NCI-H1930 (cell line): ENCODE data around the gene PPP4R3B.
A peak's percentile ranks its signal among the peaks of the same experiment; 100 is the strongest.

ENCODE experiments used
- DNase-seq, 2 experiments: peaks; one replicate each; lab custom pipeline; 2025; lab: John Stamatoyannopoulos, UW

Gene PPP4R3B

GRCh38 chr2:55511508-55512124, 105.8 kb downstream of the PPP4R3B start:
- peak; percentile 16 to 30 for DNase-seq

- DNase-seq, result no peak
Measured at GRCh38 chr2:55502590-55503141, 114.8 kb downstream of the PPP4R3B start.

GRCh38 chr2:55500025-55500424, 117.4 kb downstream of the PPP4R3B start:
- no peak for DNase-seq

DNA sequence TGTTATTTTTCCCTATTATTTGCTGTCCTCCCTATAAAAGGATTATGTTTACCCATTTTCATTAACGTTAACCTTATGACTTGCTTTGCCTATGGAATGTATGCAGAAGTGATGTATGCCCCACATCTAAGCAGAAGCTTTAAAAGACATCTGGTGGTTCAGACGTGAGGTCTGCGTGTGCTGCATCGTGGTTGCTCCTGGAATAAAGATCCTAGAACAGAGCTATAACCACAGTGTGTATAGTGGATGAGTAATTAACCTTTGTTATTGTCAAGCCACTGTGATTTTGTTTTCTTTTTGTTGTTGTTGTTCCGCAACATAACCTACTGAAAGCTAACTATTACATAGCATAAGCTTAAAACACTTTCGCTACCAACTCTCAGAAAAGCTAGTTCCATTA, 118.8 kb downstream of the PPP4R3B start:
- DNase-seq, result no peak
